ENCODE measurements around the gene CDK19.

CDK19 gene

GRCh38 chr6:110693994-110694393 lies 121.3 kb downstream of the CDK19 start:
- no peak for DNase-seq

- no peak for DNase-seq
Measured at GRCh38 chr6:110693296-110693695, 122.0 kb downstream of the CDK19 start.

- no peak for DNase-seq
Measured at GRCh38 chr6:110690916-110691315, 124.4 kb downstream of the CDK19 start.

GRCh38 chr6:110690106-110690654 lies 125.1 kb downstream of the CDK19 start:
- DNase-seq = no peak

GRCh38 chr6:110689275-110689935 lies 125.9 kb downstream of the CDK19 start:
- DNase-seq = no peak

GRCh38 chr6:110688661-110689268 lies 126.5 kb downstream of the CDK19 start:
- no peak for DNase-seq

GRCh38 chr6:110687326-110687725 lies 127.9 kb downstream of the CDK19 start:
- DNase-seq = no peak

- DNase-seq = no peak
Measured at GRCh38 chr6:110683241-110683640, 132.0 kb downstream of the CDK19 start.

- DNase-seq = peak; percentile 72
Measured at GRCh38 chr6:110682460-110682853, 132.8 kb downstream of the CDK19 start.

- peak; percentile 9 for DNase-seq
Measured at GRCh38 chr6:110681543-110682459, 133.5 kb downstream of the CDK19 start.

- DNase-seq = no peak
Measured at GRCh38 chr6:110676396-110676795, 138.9 kb downstream of the CDK19 start.

- DNase-seq = no peak
Measured at GRCh38 chr6:110674096-110674495, 141.2 kb downstream of the CDK19 start.

GRCh38 chr6:110672122-110672521 lies 143.1 kb downstream of the CDK19 start:
- no peak for DNase-seq

- no peak for DNase-seq
Measured at GRCh38 chr6:110671447-110671846, 143.8 kb downstream of the CDK19 start.

- DNase-seq = no peak
Measured at GRCh38 chr6:110665600-110665999, 149.7 kb downstream of the CDK19 start.

GRCh38 chr6:110664933-110665332 lies 150.3 kb downstream of the CDK19 start:
- peak; percentile 70 for DNase-seq

- DNase-seq = peak; percentile 53
Measured at GRCh38 chr6:110662490-110663211, 152.6 kb downstream of the CDK19 start.

GRCh38 chr6:110661414-110661813 lies 153.9 kb downstream of the CDK19 start:
- no peak for DNase-seq

- DNase-seq = no peak
Measured at GRCh38 chr6:110660066-110660655, 155.1 kb downstream of the CDK19 start.

- no peak for DNase-seq
Measured at GRCh38 chr6:110658631-110659211, 156.5 kb downstream of the CDK19 start.

- DNase-seq = no peak
Measured at GRCh38 chr6:110656492-110656891, 158.8 kb downstream of the CDK19 start.

GRCh38 chr6:110655821-110656220 lies 159.4 kb downstream of the CDK19 start:
- DNase-seq = no peak

All from fibroblast of skin of right quadriceps (primary cell).